ENCODE results near the gene C12orf56.

DNA sequence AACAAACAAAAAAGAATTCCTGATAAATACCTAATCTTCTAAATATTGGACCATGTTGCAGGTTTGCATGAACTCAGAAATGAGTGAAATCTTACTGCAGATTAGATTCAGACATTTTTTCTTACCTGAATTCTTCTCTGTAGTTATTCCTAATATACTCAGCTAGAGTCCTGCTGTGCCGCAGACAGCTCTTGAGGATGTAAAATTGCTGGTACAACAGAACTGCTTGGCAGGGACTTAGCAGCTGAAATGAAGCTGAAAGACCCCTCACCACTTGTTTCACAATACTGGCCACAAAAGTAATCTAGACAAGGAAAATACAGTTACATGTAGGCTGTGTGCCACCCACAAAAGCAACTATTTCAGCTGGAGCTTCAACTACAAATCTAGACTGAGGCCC is 120.1 kb downstream of the C12orf56 start:
- TF ChIP-seq EP300 (IDR thresholded peaks at IDR 0.05) (no peak), POLR2AphosphoS5 (IDR thresholded peaks at IDR 0.05) (no peak)

Data from stomach (tissue), 4 donors.